ENCODE measurements around the gene DUSP3.
"Not testable (repeated sequence)": the region's sequence is repeated elsewhere in the genome, so short reads cannot be mapped to it uniquely, and the experiment has no call there.

DUSP3 gene

GRCh38 chr17:43813386-43813785 is 34.6 kb upstream of the DUSP3 start:
- no peak overlapping the region for H3K27ac Mint-ChIP-seq (ENCODE audit: low read depth)
- DNase-seq (ENCODE audit: low spot score in 2 of 2) (no peak), ATAC-seq (replicated peaks; ENCODE audit: extremely low read depth, poor library complexity, severe bottlenecking) (no peak)
- H3K4me3 Mint-ChIP-seq: no peak overlapping the region
- H3K27me3 Mint-ChIP-seq: peaks cover 33% of the 10 kb centered on the region
- no peaks in the 10 kb centered on the region for H3K9me3 Mint-ChIP-seq
- no peaks in the 10 kb centered on the region for H3K4me1 Mint-ChIP-seq
- H3K36me3 Mint-ChIP-seq (ENCODE audit: insufficient read depth): no peaks in the 10 kb centered on the region

GRCh38 chr17:43812396-43813265 is 33.9 kb upstream of the DUSP3 start:
- DNase-seq (ENCODE audit: low spot score in 2 of 2): no peak
- Mint-ChIP-seq H3K9me3 (no peaks in the 10 kb centered on the region), H3K36me3 (ENCODE audit: insufficient read depth) (no peaks in the 10 kb centered on the region), H3K27me3 (peaks cover 33% of the 10 kb centered on the region), H3K4me3 (no peak overlapping the region), H3K27ac (ENCODE audit: low read depth) (no peak overlapping the region), H3K4me1 (no peaks in the 10 kb centered on the region)
- no peak for ATAC-seq (replicated peaks; ENCODE audit: extremely low read depth, poor library complexity, severe bottlenecking)

GRCh38 chr17:43810823-43811222 is 32.0 kb upstream of the DUSP3 start:
- Mint-ChIP-seq H3K27me3 (peaks cover 33% of the 10 kb centered on the region), H3K27ac (ENCODE audit: low read depth) (no peak overlapping the region), H3K4me3 (no peak overlapping the region), H3K4me1 (no peaks in the 10 kb centered on the region), H3K9me3 (no peaks in the 10 kb centered on the region), H3K36me3 (ENCODE audit: insufficient read depth) (peaks cover 2% of the 10 kb centered on the region)
- DNase-seq (ENCODE audit: low spot score in 2 of 2) (no peak), ATAC-seq (replicated peaks; ENCODE audit: extremely low read depth, poor library complexity, severe bottlenecking) (no peak)

- H3K27ac Mint-ChIP-seq (ENCODE audit: low read depth): no peak overlapping the region
- no peak for ATAC-seq (replicated peaks; ENCODE audit: extremely low read depth, poor library complexity, severe bottlenecking)
These were observed 31.5 kb upstream of the DUSP3 start for GRCh38 chr17:43810226-43810715.

GRCh38 chr17:43809121-43809520 is 30.3 kb upstream of the DUSP3 start:
- Mint-ChIP-seq H3K4me3 (no peak overlapping the region), H3K27ac (ENCODE audit: low read depth) (no peak overlapping the region), H3K4me1 (no peaks in the 10 kb centered on the region), H3K9me3 (no peaks in the 10 kb centered on the region), H3K36me3 (ENCODE audit: insufficient read depth) (peaks cover 2% of the 10 kb centered on the region), H3K27me3 (peaks cover 49% of the 10 kb centered on the region)
- DNase-seq (ENCODE audit: low spot score in 2 of 2) (no peak), ATAC-seq (replicated peaks; ENCODE audit: extremely low read depth, poor library complexity, severe bottlenecking) (no peak)

More at GRCh38 chr17:43810226-43810715, 31.5 kb upstream of the DUSP3 start:
- no peak overlapping the region for H3K4me3 Mint-ChIP-seq
- H3K27me3 Mint-ChIP-seq: peaks cover 37% of the 10 kb centered on the region
- no peaks in the 10 kb centered on the region for H3K4me1 Mint-ChIP-seq
- DNase-seq (ENCODE audit: low spot score in 2 of 2): no peak
- H3K36me3 Mint-ChIP-seq (ENCODE audit: insufficient read depth): peaks cover 2% of the 10 kb centered on the region
- H3K9me3 Mint-ChIP-seq: no peaks in the 10 kb centered on the region

GRCh38 chr17:43808076-43808475 is 29.3 kb upstream of the DUSP3 start:
- Mint-ChIP-seq H3K9me3 (no peaks in the 10 kb centered on the region), H3K27me3 (peaks cover 52% of the 10 kb centered on the region), H3K4me3 (no peak overlapping the region), H3K4me1 (no peaks in the 10 kb centered on the region), H3K36me3 (ENCODE audit: insufficient read depth) (peaks cover 2% of the 10 kb centered on the region), H3K27ac (ENCODE audit: low read depth) (no peak overlapping the region)
- ATAC-seq (replicated peaks; ENCODE audit: extremely low read depth, poor library complexity, severe bottlenecking): no peak
- DNase-seq (ENCODE audit: low spot score in 2 of 2): no peak

GRCh38 chr17:43805117-43805516 is 26.3 kb upstream of the DUSP3 start:
- Mint-ChIP-seq H3K9me3 (no peaks in the 10 kb centered on the region), H3K36me3 (ENCODE audit: insufficient read depth) (peaks cover 2% of the 10 kb centered on the region), H3K27ac (ENCODE audit: low read depth) (no peak overlapping the region)

GRCh38 chr17:43803758-43804157 is 25.0 kb upstream of the DUSP3 start:
- no peak overlapping the region for H3K27ac Mint-ChIP-seq (ENCODE audit: low read depth)
- H3K36me3 Mint-ChIP-seq (ENCODE audit: insufficient read depth): peaks cover 2% of the 10 kb centered on the region
- H3K4me1 Mint-ChIP-seq: no peaks in the 10 kb centered on the region
- no peaks in the 10 kb centered on the region for H3K9me3 Mint-ChIP-seq
- ATAC-seq (replicated peaks; ENCODE audit: extremely low read depth, poor library complexity, severe bottlenecking) (no peak), DNase-seq (ENCODE audit: low spot score in 2 of 2) (no peak)
- peaks cover 43% of the 10 kb centered on the region for H3K27me3 Mint-ChIP-seq
- no peak overlapping the region for H3K4me3 Mint-ChIP-seq

More at GRCh38 chr17:43805117-43805516, 26.3 kb upstream of the DUSP3 start:
- Mint-ChIP-seq H3K27me3 (peaks cover 43% of the 10 kb centered on the region), H3K4me1 (no peaks in the 10 kb centered on the region), H3K4me3 (no peak overlapping the region)
- DNase-seq (ENCODE audit: low spot score in 2 of 2) (no peak), ATAC-seq (replicated peaks; ENCODE audit: extremely low read depth, poor library complexity, severe bottlenecking) (no peak)

- no peak overlapping the region for H3K27ac Mint-ChIP-seq (ENCODE audit: low read depth)
- peaks cover 52% of the 10 kb centered on the region for H3K27me3 Mint-ChIP-seq
- no peaks in the 10 kb centered on the region for H3K4me1 Mint-ChIP-seq
These were observed 23.1 kb upstream of the DUSP3 start for GRCh38 chr17:43801844-43802243.

GRCh38 chr17:43800736-43801135 is 22.0 kb upstream of the DUSP3 start:
- peaks cover 63% of the 10 kb centered on the region for H3K27me3 Mint-ChIP-seq
- no peaks in the 10 kb centered on the region for H3K4me1 Mint-ChIP-seq
- no peak for ATAC-seq (replicated peaks; ENCODE audit: extremely low read depth, poor library complexity, severe bottlenecking)
- no peak overlapping the region for H3K27ac Mint-ChIP-seq (ENCODE audit: low read depth)
- H3K36me3 Mint-ChIP-seq (ENCODE audit: insufficient read depth): no peaks in the 10 kb centered on the region
- H3K4me3 Mint-ChIP-seq: no peak overlapping the region
- no peak for DNase-seq (ENCODE audit: low spot score in 2 of 2)
- H3K9me3 Mint-ChIP-seq: no peaks in the 10 kb centered on the region

More at GRCh38 chr17:43801844-43802243, 23.1 kb upstream of the DUSP3 start:
- ATAC-seq (replicated peaks; ENCODE audit: extremely low read depth, poor library complexity, severe bottlenecking) (no peak), DNase-seq (ENCODE audit: low spot score in 2 of 2) (no peak)
- Mint-ChIP-seq H3K36me3 (ENCODE audit: insufficient read depth) (peaks cover 2% of the 10 kb centered on the region), H3K9me3 (no peaks in the 10 kb centered on the region), H3K4me3 (no peak overlapping the region)

- H3K27me3 Mint-ChIP-seq: peaks cover 64% of the 10 kb centered on the region
These were observed 20.3 kb upstream of the DUSP3 start for GRCh38 chr17:43799047-43799446.

GRCh38 chr17:43798024-43798423 is 19.2 kb upstream of the DUSP3 start:
- not testable (repeated sequence) for H3K4me3 Mint-ChIP-seq; ATAC-seq (replicated peaks; ENCODE audit: extremely low read depth, poor library complexity, severe bottlenecking); H3K27ac Mint-ChIP-seq (ENCODE audit: low read depth); H3K9me3 Mint-ChIP-seq; DNase-seq (ENCODE audit: low spot score in 2 of 2); H3K36me3 Mint-ChIP-seq (ENCODE audit: insufficient read depth); H3K4me1 Mint-ChIP-seq
- peaks cover 66% of the 10 kb centered on the region for H3K27me3 Mint-ChIP-seq

More at GRCh38 chr17:43799047-43799446, 20.3 kb upstream of the DUSP3 start:
- ATAC-seq (replicated peaks; ENCODE audit: extremely low read depth, poor library complexity, severe bottlenecking) (no peak), DNase-seq (ENCODE audit: low spot score in 2 of 2) (no peak)
- no peak overlapping the region for H3K27ac Mint-ChIP-seq (ENCODE audit: low read depth)
- H3K4me1 Mint-ChIP-seq: no peaks in the 10 kb centered on the region
- no peaks in the 10 kb centered on the region for H3K9me3 Mint-ChIP-seq
- no peak overlapping the region for H3K4me3 Mint-ChIP-seq
- no peaks in the 10 kb centered on the region for H3K36me3 Mint-ChIP-seq (ENCODE audit: insufficient read depth)

GRCh38 chr17:43792668-43793067 is 13.9 kb upstream of the DUSP3 start:
- H3K4me3 Mint-ChIP-seq; H3K9me3 Mint-ChIP-seq; H3K27ac Mint-ChIP-seq (ENCODE audit: low read depth); DNase-seq (ENCODE audit: low spot score in 2 of 2); ATAC-seq (replicated peaks; ENCODE audit: extremely low read depth, poor library complexity, severe bottlenecking); H3K4me1 Mint-ChIP-seq; H3K36me3 Mint-ChIP-seq (ENCODE audit: insufficient read depth): not testable (repeated sequence)
- H3K27me3 Mint-ChIP-seq: peaks cover 61% of the 10 kb centered on the region

Data from central memory CD8-positive, alpha-beta T cell (primary cell).